Stimulated activated memory B cell treated with anti-CD40 and anti-IgM and Interleukin-4, amounts not matched to agents 10 μg/mL and 1 μg/mL and 100 μg/mL, for 72 hours (primary cell): Measurements from ENCODE around the gene HIF1A.
"Not testable (repeated sequence)": the region's sequence is repeated elsewhere in the genome, so short reads cannot be mapped to it uniquely, and the experiment has no call there.

Experiments
- ATAC-seq: fragments of 150-1000 bp; cut with Tn5 transposase; 2 replicates; pipeline ENCODE4 v1.10.0; 2021
- H3K27ac Mint-ChIP-seq: one replicate; pipeline ENCODE4 v1.8.0; 2022; ENCODE audit warnings: mild to moderate bottlenecking, mixed read lengths
- H3K27me3 Mint-ChIP-seq: one replicate; pipeline ENCODE4 v1.8.0; 2022; ENCODE audit warnings: mixed read lengths
- H3K36me3 Mint-ChIP-seq: one replicate; pipeline ENCODE4 v1.8.0; 2022; ENCODE audit warnings: mixed read lengths
- H3K4me1 Mint-ChIP-seq: one replicate; pipeline ENCODE4 v1.8.0; 2022; ENCODE audit warnings: mixed read lengths
- H3K4me3 Mint-ChIP-seq: one replicate; pipeline ENCODE4 v1.8.0; 2022; ENCODE audit warnings: mild to moderate bottlenecking, moderate library complexity, mixed read lengths
- H3K9me3 Mint-ChIP-seq: one replicate; pipeline ENCODE4 v1.8.0; 2022; ENCODE audit warnings: mixed read lengths

The HIF1A gene

DNA sequence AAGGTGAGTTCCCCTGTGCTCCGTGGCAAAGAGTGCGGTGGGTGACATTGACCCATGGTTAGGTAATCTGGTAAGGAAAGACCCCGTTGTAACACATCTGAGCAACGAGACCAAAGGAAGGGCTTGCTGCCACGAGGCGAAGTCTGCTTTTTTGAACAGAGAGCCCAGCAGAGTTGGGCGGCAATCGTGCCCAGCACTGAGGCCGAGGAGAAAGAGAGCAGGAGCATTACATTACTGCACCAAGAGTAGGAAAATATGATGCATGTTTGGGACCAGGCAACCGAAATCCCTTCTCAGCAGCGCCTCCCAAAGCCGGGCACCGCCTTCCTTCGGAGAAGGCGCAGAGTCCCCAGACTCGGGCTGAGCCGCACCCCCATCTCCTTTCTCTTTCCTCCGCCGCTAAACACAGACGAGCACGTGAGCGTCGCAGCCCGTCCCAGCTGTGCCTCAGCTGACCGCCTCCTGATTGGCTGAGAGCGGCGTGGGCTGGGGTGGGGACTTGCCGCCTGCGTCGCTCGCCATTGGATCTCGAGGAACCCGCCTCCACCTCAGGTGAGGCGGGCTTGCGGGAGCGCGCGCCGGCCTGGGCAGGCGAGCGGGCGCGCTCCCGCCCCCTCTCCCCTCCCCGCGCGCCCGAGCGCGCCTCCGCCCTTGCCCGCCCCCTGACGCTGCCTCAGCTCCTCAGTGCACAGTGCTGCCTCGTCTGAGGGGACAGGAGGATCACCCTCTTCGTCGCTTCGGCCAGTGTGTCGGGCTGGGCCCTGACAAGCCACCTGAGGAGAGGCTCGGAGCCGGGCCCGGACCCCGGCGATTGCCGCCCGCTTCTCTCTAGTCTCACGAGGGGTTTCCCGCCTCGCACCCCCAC lies at the start of gene HIF1A:
TSS of gene HIF1A (plus strand) at position 684 of the 865 bp plus-strand sequence. CDS start 292 bp downstream, outside the sequence.
- Mint-ChIP-seq H3K36me3 (peaks cover 15% of the 10 kb centered on the region), H3K9me3 (peaks cover 6% of the 10 kb centered on the region), H3K27me3 (no peaks in the 10 kb centered on the region), H3K4me1 (peaks cover 25% of the 10 kb centered on the region), H3K4me3 (peak within 1 kb of the TSS; percentile 93), H3K27ac (peak within 1 kb of the TSS; percentile 91)
- ATAC-seq: peak; percentile 99

DNA sequence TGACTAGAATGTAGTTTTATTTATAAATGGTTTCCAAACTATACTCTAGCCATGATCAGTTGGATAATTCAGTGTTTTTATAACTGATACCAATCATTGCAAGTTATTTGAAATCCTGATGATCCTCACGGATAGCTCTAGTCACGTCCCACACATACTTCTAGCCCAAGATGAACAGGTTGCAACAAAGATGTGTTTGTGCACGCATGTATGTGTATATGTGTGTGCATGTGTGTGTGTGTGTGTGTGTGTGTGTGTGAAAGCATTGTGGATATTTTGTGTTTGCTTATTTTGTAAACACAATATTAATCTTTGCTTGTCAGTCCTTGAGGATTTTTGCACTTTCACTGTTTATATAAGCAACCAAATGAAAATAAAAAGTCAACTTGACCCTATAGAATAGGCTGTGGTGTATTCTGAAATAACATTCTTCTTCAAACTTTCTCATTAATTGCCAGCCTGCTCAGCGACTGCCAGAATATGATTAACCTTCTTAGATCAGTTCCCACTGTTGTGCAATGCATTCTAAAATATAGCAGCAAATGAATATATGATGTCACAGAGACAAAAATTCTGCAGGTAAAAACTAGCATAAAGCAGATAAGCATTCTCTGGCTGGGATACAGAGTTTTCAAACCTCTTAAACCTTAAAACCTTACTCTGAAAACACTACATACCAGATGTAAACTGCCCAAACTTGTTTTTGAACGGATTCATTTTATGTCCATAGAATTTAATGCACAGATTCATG lies 48.8 kb upstream of the HIF1A start:
- no peak overlapping the region for H3K4me3 Mint-ChIP-seq
- H3K27ac Mint-ChIP-seq: no peak overlapping the region
- no peaks in the 10 kb centered on the region for H3K9me3 Mint-ChIP-seq
- no peaks in the 10 kb centered on the region for H3K36me3 Mint-ChIP-seq
- H3K4me1 Mint-ChIP-seq: peaks cover 30% of the 10 kb centered on the region
- ATAC-seq: no peak
- no peaks in the 10 kb centered on the region for H3K27me3 Mint-ChIP-seq

DNA sequence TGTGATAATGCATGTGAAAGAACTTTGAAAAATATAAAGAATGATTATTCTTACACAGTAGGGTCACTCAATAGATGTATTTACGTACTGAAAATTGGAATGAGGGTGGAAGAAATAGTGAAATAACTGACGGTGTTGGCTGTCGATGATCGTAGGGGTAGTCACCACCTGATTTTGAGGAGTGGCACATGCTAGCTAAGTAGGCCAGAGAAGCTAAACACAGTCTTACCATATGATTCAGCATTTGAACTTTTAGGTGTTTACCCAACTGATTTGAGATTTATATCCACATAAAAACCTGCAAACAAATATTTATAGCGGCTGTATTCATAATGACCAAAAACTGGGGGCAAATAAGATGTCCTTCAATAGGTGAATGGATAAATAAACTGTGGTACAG lies 47.6 kb upstream of the HIF1A start:
- no peak overlapping the region for H3K4me3 Mint-ChIP-seq
- H3K9me3 Mint-ChIP-seq: no peaks in the 10 kb centered on the region
- no peak for ATAC-seq
- no peaks in the 10 kb centered on the region for H3K27me3 Mint-ChIP-seq
- peaks cover 34% of the 10 kb centered on the region for H3K4me1 Mint-ChIP-seq
- H3K27ac Mint-ChIP-seq: no peak overlapping the region
- no peaks in the 10 kb centered on the region for H3K36me3 Mint-ChIP-seq

DNA sequence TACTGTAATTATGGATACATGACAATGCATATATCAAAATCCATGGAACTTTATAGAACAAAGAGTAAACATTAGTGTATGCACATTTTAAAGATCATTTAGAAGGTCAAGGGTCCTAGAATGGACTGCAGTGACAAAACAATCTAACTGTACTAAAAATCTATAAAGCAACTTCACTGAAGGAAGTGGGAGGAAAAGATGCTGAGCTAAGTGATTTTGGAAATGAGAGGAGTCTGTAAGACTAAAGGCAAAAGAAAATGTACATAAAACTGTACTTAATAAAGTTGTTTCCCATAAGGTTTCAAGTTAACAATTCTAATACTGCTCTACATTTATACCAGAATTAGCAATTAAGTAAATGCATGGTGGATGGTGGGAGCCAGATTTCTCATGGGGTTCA lies 46.9 kb upstream of the HIF1A start:
- ATAC-seq: no peak
- Mint-ChIP-seq H3K27ac (no peak overlapping the region), H3K4me3 (no peak overlapping the region), H3K27me3 (no peaks in the 10 kb centered on the region), H3K4me1 (peaks cover 36% of the 10 kb centered on the region), H3K36me3 (no peaks in the 10 kb centered on the region), H3K9me3 (no peaks in the 10 kb centered on the region)

DNA sequence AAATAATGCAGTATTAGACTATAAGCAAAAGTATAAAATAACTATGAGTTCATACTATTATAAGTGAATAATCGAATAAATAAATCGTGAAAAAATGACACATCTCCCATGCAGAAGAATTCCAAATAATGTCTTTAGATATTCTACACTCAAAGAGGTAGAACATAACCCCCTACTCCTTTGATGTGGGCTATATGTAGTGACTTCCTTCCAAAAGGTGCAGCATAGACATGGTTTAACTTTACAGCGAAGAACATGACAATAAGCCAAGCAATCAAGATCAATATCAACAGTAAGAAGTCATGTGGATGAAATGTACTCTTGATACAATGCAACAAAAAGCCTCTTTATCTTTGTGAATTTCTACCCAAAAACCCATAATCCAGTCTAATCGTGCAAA lies 46.0 kb upstream of the HIF1A start:
- no peaks in the 10 kb centered on the region for H3K9me3 Mint-ChIP-seq
- H3K27ac Mint-ChIP-seq: no peak overlapping the region
- H3K4me1 Mint-ChIP-seq: peaks cover 36% of the 10 kb centered on the region
- ATAC-seq: no peak
- no peaks in the 10 kb centered on the region for H3K27me3 Mint-ChIP-seq
- no peak overlapping the region for H3K4me3 Mint-ChIP-seq
- H3K36me3 Mint-ChIP-seq: no peaks in the 10 kb centered on the region

DNA sequence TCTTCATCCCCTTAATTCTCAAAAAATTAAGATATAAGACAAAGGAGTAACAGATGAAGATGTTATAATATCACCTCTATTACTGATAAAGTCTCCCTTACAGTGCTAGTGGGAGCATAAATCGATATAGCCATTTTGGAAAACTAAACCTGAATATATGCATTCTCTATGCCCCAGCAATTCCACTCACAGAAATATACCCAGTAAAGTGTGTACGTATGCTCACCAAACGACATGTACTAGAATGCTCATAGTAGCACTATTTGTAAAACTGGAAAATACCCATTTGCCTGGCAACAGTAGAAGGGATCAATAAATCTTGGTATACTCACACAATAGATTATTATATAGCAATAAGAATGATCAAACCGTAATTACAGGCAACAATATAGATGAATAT lies 44.0 kb upstream of the HIF1A start:
- peaks cover 32% of the 10 kb centered on the region for H3K4me1 Mint-ChIP-seq
- H3K27me3 Mint-ChIP-seq: no peaks in the 10 kb centered on the region
- no peak for ATAC-seq
- H3K27ac Mint-ChIP-seq: no peak overlapping the region
- no peaks in the 10 kb centered on the region for H3K9me3 Mint-ChIP-seq
- no peaks in the 10 kb centered on the region for H3K36me3 Mint-ChIP-seq
- no peak overlapping the region for H3K4me3 Mint-ChIP-seq

DNA sequence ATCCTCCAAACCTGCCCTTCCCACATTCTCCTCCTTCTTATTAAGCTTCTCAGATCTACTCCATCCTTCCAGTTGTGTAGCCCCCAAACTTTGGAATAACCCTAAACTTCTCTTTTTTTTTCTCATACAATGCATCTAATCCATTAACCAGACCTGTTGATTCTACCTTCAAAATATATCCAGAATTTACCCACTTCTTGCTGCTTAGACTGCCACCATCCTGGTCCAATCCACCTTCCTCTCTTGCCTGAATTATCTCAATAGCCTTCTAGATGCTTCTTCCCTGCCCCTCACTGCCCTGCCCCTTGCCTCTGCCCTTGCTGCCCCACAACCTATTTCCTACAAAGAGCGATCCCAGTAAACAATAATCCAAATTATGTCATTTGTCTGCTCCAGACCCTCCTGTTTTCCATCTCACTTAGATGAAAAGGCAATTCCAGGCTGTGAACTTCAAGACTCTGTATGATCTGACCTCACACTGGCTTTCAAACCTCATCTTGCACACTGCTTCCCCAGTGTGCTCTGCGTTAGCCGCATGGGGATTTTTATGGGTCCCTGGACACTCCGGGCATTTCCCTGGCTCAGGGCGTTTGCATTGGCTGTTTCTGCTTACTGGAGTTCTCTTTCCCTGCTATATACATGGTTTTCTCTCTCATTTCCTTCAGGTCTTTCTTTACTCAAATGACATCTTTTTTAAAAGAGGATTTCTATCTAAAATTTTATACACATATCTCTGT lies 42.6 kb upstream of the HIF1A start:
- no peaks in the 10 kb centered on the region for H3K36me3 Mint-ChIP-seq
- H3K9me3 Mint-ChIP-seq: no peaks in the 10 kb centered on the region
- H3K4me1 Mint-ChIP-seq: peaks cover 32% of the 10 kb centered on the region
- peak; percentile 60 for ATAC-seq
- no peaks in the 10 kb centered on the region for H3K27me3 Mint-ChIP-seq
- H3K4me3 Mint-ChIP-seq: no peak overlapping the region
- H3K27ac Mint-ChIP-seq: peak overlapping the region; percentile 1

DNA sequence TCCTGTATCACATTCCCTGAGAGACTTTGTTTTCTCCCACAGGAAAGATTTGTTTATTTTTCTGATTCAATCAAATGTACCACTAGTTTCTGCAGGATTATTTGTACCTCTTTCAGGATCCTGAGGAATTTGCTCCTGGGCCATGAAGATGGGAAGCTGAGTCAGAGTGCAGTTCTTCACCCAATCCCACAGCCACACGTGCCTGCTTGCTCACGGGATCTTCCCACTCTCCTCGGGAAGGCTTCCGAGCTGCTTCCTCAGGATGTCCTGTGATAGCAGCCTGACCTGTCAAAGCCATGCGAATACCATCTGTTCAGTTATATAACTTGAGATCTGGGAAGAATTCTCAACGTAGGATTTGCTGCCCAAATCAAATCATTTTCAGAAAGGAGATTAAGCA lies 41.8 kb upstream of the HIF1A start:
- no peak for ATAC-seq
- H3K9me3 Mint-ChIP-seq: no peaks in the 10 kb centered on the region
- no peaks in the 10 kb centered on the region for H3K27me3 Mint-ChIP-seq
- no peak overlapping the region for H3K4me3 Mint-ChIP-seq
- H3K4me1 Mint-ChIP-seq: peaks cover 32% of the 10 kb centered on the region
- H3K27ac Mint-ChIP-seq: peak overlapping the region; percentile 1
- H3K36me3 Mint-ChIP-seq: no peaks in the 10 kb centered on the region

DNA sequence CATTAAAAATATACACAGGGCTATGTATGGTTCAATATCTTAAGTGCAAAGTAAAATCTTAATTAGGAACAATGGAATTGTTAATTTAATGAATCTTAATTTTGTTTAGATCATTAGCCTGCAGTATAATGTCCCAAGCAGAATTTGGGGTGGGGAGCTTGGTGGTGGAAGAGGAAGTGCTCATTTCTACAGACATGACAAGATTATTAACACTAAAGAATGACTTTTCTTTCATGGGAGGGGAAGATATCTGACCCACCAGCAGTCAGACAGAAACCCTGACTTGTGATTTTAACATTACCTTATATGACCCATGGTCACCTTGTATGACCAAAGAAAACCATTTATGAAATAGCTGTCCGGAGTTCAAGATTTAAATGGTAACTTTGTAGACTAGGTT lies 41.3 kb upstream of the HIF1A start:
- Mint-ChIP-seq H3K36me3 (no peaks in the 10 kb centered on the region), H3K9me3 (no peaks in the 10 kb centered on the region), H3K27ac (no peak overlapping the region), H3K4me3 (no peak overlapping the region), H3K4me1 (peaks cover 32% of the 10 kb centered on the region), H3K27me3 (no peaks in the 10 kb centered on the region)
- no peak for ATAC-seq

DNA sequence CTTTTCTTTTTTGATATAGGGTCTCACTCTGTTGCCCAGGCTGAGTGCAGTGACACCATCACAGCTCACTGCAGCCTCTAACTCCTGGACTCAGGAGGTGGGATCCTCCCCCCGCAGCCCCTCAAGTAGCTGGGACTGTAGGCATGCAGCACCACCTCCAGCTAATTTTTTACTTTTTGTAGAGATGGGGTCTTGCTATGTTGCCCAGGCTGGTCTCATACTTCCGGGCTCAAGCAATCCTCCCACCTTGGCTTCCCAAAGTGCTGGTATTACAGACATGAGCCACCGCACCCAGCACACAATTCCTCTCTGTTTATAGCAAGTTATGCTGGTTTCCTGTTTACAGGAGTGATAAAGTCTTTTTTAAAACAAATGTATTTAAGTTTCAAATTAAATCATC lies 39.5 kb upstream of the HIF1A start:
- H3K4me3 Mint-ChIP-seq: no peak overlapping the region
- no peak for ATAC-seq
- H3K9me3 Mint-ChIP-seq: no peaks in the 10 kb centered on the region
- no peak overlapping the region for H3K27ac Mint-ChIP-seq
- H3K36me3 Mint-ChIP-seq: no peaks in the 10 kb centered on the region
- no peaks in the 10 kb centered on the region for H3K27me3 Mint-ChIP-seq
- peaks cover 40% of the 10 kb centered on the region for H3K4me1 Mint-ChIP-seq

DNA sequence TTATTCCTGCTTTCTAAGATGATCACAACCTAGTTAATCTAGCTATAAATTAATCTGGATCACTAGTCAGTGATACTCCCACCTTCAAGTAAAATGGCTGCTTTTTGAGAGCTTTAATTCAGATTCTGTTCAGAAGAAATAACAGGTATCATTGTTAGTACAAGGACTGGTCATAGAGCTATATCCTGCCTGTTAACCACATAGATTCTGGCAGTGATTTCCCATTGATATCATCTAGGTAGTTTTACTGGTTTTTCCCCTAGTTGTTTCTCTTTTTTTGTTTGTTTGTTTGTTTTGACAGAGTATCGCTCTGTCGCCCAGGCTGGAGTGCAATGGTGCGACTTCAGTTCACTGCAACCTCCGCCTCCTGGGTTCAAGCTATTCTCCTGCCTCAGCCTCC lies 39.0 kb upstream of the HIF1A start:
- Mint-ChIP-seq H3K4me3 (no peak overlapping the region), H3K27me3 (no peaks in the 10 kb centered on the region), H3K36me3 (no peaks in the 10 kb centered on the region), H3K4me1 (peaks cover 45% of the 10 kb centered on the region), H3K27ac (no peak overlapping the region), H3K9me3 (no peaks in the 10 kb centered on the region)
- ATAC-seq: no peak

DNA sequence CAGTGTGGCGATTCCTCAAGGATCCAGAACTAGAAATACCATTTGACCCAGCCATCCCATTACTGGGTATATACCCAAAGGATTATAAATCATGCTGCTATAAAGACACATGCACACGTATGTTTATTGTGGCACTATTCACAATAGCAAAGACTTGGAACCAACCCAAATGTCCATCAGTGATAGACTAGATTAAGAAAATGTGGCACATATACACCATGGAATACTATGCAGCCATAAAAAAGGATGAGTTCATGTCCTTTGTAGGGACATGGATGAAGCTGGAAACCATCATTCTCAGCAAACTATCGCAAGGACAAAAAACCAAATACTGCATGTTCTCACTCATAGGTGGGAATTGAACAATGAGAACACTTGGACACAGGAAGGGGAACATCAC lies 37.2 kb upstream of the HIF1A start:
- not testable (repeated sequence) for H3K9me3 Mint-ChIP-seq, H3K36me3 Mint-ChIP-seq, H3K27ac Mint-ChIP-seq, H3K27me3 Mint-ChIP-seq, H3K4me3 Mint-ChIP-seq, ATAC-seq
- H3K4me1 Mint-ChIP-seq: peaks cover 45% of the 10 kb centered on the region

DNA sequence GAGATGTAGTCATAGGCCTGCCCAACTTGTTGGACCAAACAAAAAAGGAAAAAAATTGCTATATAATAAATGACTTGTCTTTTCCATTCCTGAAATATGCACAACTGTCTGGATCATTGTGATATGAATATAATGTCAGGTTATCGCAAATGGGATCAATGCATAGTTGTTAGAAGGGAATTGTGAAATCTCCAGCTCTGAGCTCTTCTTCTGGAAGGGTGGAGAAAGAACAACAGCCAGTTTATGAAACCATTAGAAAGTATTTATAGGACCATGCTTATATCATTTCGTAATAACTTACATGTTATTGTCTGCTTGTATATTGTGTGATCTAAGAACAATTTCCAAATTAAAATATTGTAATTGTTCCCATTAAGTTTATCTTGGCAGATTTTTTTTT lies 35.7 kb upstream of the HIF1A start:
- H3K4me1 Mint-ChIP-seq: peaks cover 46% of the 10 kb centered on the region

DNA sequence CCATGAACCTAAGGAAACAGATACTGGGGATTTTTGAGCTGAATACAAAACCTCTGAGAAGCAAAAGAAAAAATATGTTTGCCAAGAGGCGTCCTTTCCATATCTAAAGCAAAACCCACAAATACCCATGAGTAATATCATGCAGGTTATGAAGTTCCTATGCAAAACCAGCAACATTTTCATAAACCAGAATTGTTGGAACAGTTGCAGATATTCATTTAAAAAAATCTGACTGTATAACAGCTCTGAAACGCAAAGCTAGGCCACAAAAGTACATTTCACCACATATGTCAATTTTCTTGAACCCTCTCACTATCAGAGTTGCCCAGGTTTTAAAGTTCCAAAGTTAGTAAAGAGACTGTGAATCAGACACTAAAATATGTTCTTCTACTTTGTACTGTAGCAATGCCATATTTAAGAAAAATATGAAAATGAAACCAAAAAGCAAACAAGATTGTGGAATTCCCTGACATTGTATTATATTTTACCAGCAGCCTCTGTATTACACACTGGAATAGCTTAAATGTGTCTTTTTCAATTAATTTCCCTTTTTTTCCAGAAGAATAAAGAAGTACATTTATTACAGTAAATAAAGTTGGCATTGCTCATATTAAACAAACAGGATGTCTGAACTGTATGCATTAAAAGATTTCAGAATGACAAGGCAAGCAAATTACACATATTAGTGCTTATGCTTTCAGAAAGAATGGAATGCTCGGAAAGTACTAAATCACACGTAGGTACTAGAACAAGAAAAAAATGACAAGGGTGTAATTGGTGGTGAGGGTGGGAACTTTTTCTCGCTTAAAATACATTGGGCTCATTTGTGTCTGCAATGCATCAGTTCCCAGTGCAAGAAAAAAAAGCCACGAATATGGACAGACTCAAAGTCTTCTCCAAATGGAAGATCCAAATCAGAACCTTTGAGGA lies 33.6 kb upstream of the HIF1A start:
- H3K27me3 Mint-ChIP-seq: no peaks in the 10 kb centered on the region
- H3K4me3 Mint-ChIP-seq: peak overlapping the region; percentile 64
- peak overlapping the region; percentile 88 for H3K27ac Mint-ChIP-seq
- H3K9me3 Mint-ChIP-seq: peaks cover 5% of the 10 kb centered on the region
- H3K4me1 Mint-ChIP-seq: peaks cover 54% of the 10 kb centered on the region
- H3K36me3 Mint-ChIP-seq: peaks cover 6% of the 10 kb centered on the region
- ATAC-seq: peak; percentile 49

More for the DNA sequence above, 35.7 kb upstream of the HIF1A start:
- no peak overlapping the region for H3K27ac Mint-ChIP-seq
- peaks cover 2% of the 10 kb centered on the region for H3K36me3 Mint-ChIP-seq
- peaks cover 1% of the 10 kb centered on the region for H3K9me3 Mint-ChIP-seq
- no peaks in the 10 kb centered on the region for H3K27me3 Mint-ChIP-seq
- ATAC-seq: no peak
- no peak overlapping the region for H3K4me3 Mint-ChIP-seq
